SK-N-SH (cell line): ENCODE measurements around the gene ASZ1.

Experiments
- EP300 ChIP-seq, 2 experiments: IDR thresholded peaks; 2 replicates each; pipeline versions ENCODE4 v1.4.0 to v1.6.1; 2012; ENCODE audit warnings: borderline replicate concordance in 1 of 2, low read depth in 1 of 2, low read length in 1 of 2
- POLR2AphosphoS5 ChIP-seq: IDR thresholded peaks from 2 replicates; pipeline ENCODE4 v1.6.1; 2012; ENCODE audit warnings: low read depth, low read length
- RAD21 ChIP-seq: IDR thresholded peaks from 2 replicates; pipeline ENCODE4 v1.6.1; 2012; ENCODE audit warnings: mild to moderate bottlenecking, low read length
- TF ChIP-seq, protein P1 (sequence below): fragments of 200-600 bp; sonication (generic); IDR thresholded peaks from 2 replicates; pipeline ENCODE4 v1.6.1; 2017; ENCODE audit warnings: antibody characterized with exemption, mild to moderate bottlenecking, moderate library complexity

- no peak for TF ChIP-seq POLR2AphosphoS5
- TF ChIP-seq, protein P1, sequence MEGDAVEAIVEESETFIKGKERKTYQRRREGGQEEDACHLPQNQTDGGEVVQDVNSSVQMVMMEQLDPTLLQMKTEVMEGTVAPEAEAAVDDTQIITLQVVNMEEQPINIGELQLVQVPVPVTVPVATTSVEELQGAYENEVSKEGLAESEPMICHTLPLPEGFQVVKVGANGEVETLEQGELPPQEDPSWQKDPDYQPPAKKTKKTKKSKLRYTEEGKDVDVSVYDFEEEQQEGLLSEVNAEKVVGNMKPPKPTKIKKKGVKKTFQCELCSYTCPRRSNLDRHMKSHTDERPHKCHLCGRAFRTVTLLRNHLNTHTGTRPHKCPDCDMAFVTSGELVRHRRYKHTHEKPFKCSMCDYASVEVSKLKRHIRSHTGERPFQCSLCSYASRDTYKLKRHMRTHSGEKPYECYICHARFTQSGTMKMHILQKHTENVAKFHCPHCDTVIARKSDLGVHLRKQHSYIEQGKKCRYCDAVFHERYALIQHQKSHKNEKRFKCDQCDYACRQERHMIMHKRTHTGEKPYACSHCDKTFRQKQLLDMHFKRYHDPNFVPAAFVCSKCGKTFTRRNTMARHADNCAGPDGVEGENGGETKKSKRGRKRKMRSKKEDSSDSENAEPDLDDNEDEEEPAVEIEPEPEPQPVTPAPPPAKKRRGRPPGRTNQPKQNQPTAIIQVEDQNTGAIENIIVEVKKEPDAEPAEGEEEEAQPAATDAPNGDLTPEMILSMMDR: no peak
- TF ChIP-seq EP300 (IDR thresholded peaks at IDR 0.05; ENCODE audit: borderline replicate concordance in 1 of 2, low read depth in 1 of 2, low read length in 1 of 2): no peak
- TF ChIP-seq RAD21: no peak
These were observed 77.7 kb downstream of the ASZ1 start for GRCh38 chr7:117349570-117349969.
